ENCODE measurements around the gene RBMS1.

Gene RBMS1

DNA sequence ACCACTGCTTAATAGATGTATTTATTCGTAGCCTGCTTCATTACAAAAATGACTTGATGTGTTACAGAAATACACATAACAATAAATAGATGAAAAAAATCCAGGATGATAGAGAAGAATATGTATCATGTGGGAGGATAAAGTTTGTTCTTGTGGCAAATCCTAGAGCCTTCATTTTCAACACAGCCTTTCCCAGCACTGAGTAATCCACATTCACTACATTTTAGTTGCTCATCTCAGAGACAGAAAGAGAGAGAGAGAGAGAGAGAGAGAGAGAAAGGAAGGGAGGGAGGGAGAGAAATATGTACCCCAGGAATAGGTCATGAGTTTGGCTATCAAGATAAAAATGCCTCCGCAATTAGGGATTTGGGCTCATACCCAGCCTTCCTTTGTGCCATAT, 144.3 kb downstream of the RBMS1 start:
- Histone ChIP-seq H3K4me2 (no peak overlapping the region), H3K79me2 (ENCODE audit: insufficient read depth, low read depth) (no peaks in the 10 kb centered on the region), H2AFZ (ENCODE audit: low read depth) (no peak overlapping the region), H3K36me3 (ENCODE audit: insufficient read depth) (no peaks in the 10 kb centered on the region), H3K4me1 (ENCODE audit: low read depth, poor library complexity, severe bottlenecking) (peaks cover 28% of the 10 kb centered on the region), H4K20me1 (ENCODE audit: insufficient read depth) (no peaks in the 10 kb centered on the region), H3K9ac (no peak overlapping the region), H3K4me3 (IDR thresholded peaks at IDR 0.05; ENCODE audit: insufficient read depth, low read depth, low read length) (no peak overlapping the region), H3K27ac (no peak overlapping the region), H3K27me3 (ENCODE audit: insufficient read depth, low read depth) (no peaks in the 10 kb centered on the region)
- TF ChIP-seq, protein P1, sequence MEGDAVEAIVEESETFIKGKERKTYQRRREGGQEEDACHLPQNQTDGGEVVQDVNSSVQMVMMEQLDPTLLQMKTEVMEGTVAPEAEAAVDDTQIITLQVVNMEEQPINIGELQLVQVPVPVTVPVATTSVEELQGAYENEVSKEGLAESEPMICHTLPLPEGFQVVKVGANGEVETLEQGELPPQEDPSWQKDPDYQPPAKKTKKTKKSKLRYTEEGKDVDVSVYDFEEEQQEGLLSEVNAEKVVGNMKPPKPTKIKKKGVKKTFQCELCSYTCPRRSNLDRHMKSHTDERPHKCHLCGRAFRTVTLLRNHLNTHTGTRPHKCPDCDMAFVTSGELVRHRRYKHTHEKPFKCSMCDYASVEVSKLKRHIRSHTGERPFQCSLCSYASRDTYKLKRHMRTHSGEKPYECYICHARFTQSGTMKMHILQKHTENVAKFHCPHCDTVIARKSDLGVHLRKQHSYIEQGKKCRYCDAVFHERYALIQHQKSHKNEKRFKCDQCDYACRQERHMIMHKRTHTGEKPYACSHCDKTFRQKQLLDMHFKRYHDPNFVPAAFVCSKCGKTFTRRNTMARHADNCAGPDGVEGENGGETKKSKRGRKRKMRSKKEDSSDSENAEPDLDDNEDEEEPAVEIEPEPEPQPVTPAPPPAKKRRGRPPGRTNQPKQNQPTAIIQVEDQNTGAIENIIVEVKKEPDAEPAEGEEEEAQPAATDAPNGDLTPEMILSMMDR (conservative IDR thresholded peaks at IDR 0.05; ENCODE audit: low read depth, low read length): no peak

DNA sequence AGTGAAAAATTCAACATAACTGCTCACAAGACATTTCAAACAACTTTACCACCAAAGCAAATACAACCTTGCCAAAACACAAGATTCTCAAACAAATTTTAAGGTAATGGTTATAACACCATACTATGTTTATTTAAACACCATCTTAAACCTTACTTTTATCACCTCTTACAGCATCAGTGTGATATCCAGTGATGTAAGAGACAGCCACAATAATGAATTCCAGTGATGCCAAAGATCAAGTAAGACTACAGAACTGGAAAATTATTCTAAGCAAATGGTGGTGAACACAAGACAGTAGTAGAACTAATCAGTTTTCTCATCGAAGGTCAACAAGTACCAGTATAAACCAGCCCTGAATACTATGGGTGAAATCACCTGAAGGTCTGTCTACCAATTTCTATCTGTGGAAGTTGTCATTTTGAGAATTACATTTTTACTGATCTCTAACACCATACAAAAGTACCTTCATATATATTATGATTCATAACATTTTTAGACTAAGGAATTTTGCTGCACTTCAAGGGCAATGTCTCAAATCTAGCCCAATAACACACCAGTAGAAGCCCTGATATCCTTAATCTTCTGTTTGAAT, 146.2 kb downstream of the RBMS1 start:
- no peak overlapping the region for H3K9ac ChIP-seq
- H4K20me1 ChIP-seq (ENCODE audit: insufficient read depth): no peaks in the 10 kb centered on the region
- no peak overlapping the region for H3K4me3 ChIP-seq (IDR thresholded peaks at IDR 0.05; ENCODE audit: insufficient read depth, low read depth, low read length)
- H3K27me3 ChIP-seq (ENCODE audit: insufficient read depth, low read depth): no peaks in the 10 kb centered on the region
- H3K79me2 ChIP-seq (ENCODE audit: insufficient read depth, low read depth): no peaks in the 10 kb centered on the region
- H3K4me1 ChIP-seq (ENCODE audit: low read depth, poor library complexity, severe bottlenecking): peaks cover 46% of the 10 kb centered on the region
- TF ChIP-seq, protein P1 (conservative IDR thresholded peaks at IDR 0.05; ENCODE audit: low read depth, low read length): no peak
- H3K36me3 ChIP-seq (ENCODE audit: insufficient read depth): no peaks in the 10 kb centered on the region
- H3K4me2 ChIP-seq: no peak overlapping the region
- no peak overlapping the region for H3K27ac ChIP-seq
- H2AFZ ChIP-seq (ENCODE audit: low read depth): no peak overlapping the region

DNA sequence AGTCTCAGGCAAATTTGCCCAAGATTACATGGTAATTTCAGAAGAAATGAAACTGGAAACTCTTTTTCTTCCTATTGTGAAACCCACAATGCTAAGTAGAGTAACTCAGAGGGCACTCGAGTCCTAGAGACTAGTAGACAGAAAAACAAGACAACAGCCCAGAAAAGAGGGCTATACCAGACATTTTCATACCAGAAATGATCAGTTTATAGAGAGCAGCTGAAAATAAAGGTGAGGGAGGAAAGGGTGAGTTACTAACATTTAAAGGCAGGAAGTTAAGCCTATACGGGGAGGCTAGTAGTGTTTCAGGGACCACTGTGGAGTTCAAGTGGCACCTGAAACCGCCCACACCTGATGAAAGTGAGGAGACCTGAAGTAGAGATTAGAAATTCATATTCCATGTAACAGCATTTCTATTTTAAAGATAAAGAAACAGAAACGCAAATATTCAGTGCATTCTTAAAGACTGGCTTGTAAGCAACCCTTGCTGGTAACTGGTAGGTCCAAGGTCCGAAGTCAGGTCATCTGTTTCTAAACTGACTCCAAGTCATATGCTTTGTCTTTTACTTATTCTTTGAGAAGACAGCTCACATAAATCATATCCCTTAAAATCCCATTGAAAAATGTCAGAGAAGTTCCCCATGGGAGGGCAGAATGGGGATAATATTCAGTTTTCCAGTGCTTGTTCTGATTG, 148.4 kb downstream of the RBMS1 start:
- H3K4me2 ChIP-seq: peak overlapping the region; percentile 84
- H3K36me3 ChIP-seq (ENCODE audit: insufficient read depth): no peaks in the 10 kb centered on the region
- peak overlapping the region; percentile 1; the same call in 1 of the 2 replicates for H3K9ac ChIP-seq
- no peaks in the 10 kb centered on the region for H3K27me3 ChIP-seq (ENCODE audit: insufficient read depth, low read depth)
- H3K27ac ChIP-seq: peak overlapping the region; percentile 34; the same call in 1 of the 2 replicates
- H3K79me2 ChIP-seq (ENCODE audit: insufficient read depth, low read depth): no peaks in the 10 kb centered on the region
- H2AFZ ChIP-seq (ENCODE audit: low read depth): no peak overlapping the region
- H3K4me3 ChIP-seq (IDR thresholded peaks at IDR 0.05; ENCODE audit: insufficient read depth, low read depth, low read length): peak overlapping the region; percentile 63
- no peaks in the 10 kb centered on the region for H4K20me1 ChIP-seq (ENCODE audit: insufficient read depth)
- peaks cover 64% of the 10 kb centered on the region for H3K4me1 ChIP-seq (ENCODE audit: low read depth, poor library complexity, severe bottlenecking)
- TF ChIP-seq, protein P1 (conservative IDR thresholded peaks at IDR 0.05; ENCODE audit: low read depth, low read length): no peak

DNA sequence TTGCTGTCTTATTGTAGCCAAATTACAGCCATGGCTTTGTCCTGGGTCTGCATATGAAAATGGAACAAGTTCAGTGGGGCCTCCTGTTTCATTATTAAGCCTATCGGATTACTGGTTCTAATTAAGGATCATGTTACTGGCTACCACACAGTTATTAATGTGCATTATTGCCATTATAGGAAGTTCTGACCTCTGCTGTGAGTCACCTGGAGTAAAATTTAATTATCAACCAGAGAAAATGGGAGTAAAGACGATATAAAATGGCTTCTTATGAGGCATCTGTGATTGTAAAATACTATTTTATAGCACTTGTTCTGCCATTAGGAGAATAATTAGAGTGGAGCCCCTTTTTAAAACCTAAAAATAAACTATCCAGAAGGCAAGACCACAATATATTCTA, 150.2 kb downstream of the RBMS1 start:
- TF ChIP-seq, protein P1 (conservative IDR thresholded peaks at IDR 0.05; ENCODE audit: low read depth, low read length): no peak
- Histone ChIP-seq H2AFZ (ENCODE audit: low read depth) (no peak overlapping the region), H3K36me3 (ENCODE audit: insufficient read depth) (no peaks in the 10 kb centered on the region), H3K9ac (no peak overlapping the region), H3K79me2 (ENCODE audit: insufficient read depth, low read depth) (no peaks in the 10 kb centered on the region), H3K4me3 (IDR thresholded peaks at IDR 0.05; ENCODE audit: insufficient read depth, low read depth, low read length) (no peak overlapping the region), H4K20me1 (ENCODE audit: insufficient read depth) (no peaks in the 10 kb centered on the region), H3K27me3 (ENCODE audit: insufficient read depth, low read depth) (no peaks in the 10 kb centered on the region), H3K27ac (no peak overlapping the region), H3K4me1 (ENCODE audit: low read depth, poor library complexity, severe bottlenecking) (peaks cover 64% of the 10 kb centered on the region), H3K4me2 (peak overlapping the region; percentile 19)
